Measurements from ENCODE around the gene CCDC88C. TPM values are rescaled to one million over a fixed set of nuclear protein-coding genes. Genes with fewer than 3 reads are reported as not detected.

The CCDC88C gene
- total RNA-seq, 2 experiments from 2014 or later, result 206 to 209 TPM

DNA sequence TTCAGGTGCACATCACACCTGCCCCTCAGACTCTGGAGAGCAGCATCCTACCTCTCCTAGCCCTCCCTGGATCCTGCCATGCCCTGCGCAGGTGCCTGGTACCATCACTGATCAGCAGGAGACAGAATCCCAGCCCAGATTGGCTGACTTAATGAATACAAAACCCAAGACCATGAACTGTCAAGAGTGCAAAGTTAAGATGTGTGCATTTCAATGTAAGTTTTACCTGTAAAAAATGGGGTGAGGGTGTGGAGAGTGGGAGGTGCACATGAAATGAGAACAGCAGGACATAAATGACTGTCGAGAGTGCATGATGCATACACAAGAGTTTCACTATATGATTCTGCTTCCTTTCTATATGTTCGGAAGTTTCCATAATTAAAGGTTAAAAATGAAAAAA is 115.2 kb downstream of the CCDC88C start:
- Mint-ChIP-seq H3K4me1 (peaks cover 3% of the 10 kb centered on the region), H3K27ac (peak overlapping the region; percentile 52), H3K9me3 (no peaks in the 10 kb centered on the region), H3K4me3 (no peak overlapping the region), H3K27me3 (no peaks in the 10 kb centered on the region), H3K36me3 (peaks cover 40% of the 10 kb centered on the region)
- DNase-seq (no peak), ATAC-seq (ENCODE audit: low read depth) (no peak)
- POLR2A ChIA-PET, result no interaction called here

DNA sequence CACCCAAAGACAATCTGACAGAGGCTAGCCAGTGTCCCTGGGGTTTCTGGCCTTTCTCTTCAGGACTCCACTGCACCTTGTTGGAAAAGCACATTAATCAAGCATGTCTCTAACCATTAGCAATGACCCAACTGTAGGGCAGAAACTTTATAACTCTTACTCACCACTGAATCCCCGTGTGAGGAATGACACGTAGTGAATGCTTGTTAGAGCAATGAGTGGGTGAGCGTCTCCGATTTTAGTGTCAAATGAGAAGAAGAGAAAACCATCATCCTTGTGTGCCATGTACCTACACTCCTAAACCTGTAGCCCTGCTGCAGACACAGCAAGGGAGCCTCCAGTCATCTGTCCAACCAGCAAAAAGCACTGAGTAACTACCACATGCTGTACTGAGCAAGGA is 116.7 kb downstream of the CCDC88C start:
- Mint-ChIP-seq H3K27ac (no peak overlapping the region), H3K36me3 (peaks cover 40% of the 10 kb centered on the region), H3K4me3 (no peak overlapping the region), H3K27me3 (no peaks in the 10 kb centered on the region), H3K4me1 (peaks cover 3% of the 10 kb centered on the region), H3K9me3 (no peaks in the 10 kb centered on the region)
- ATAC-seq (ENCODE audit: low read depth) (no peak), DNase-seq (no peak)
- POLR2A ChIA-PET, result no interaction called here

DNA sequence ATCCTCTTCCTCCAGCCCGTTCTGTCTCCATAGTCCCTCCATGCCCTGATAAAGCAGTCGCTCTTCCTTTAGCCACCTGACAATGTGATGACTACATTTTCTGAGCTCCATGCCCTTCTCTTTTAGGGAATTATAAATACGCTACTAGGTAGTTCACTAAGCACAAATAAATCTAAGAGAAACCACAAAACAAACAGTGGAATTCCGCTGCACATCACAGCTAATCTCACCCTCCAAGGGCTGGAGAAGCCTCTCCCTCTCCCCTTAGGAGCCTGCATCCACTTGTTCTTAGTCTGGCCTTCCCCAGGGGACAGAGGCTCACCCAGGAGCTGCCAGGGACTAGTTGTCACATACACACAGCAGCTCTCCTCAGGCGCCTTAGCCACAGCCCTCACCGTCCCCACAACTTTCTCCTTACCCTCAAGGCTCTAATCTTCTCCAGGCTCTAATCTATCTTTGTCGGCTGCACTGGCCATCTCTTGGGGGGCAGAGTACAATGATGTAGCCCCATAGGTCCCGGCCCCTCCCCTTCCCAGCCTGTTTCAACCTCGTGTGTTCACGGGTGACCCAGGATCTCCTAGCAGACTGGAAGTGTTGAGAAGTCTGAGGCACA is 117.2 kb downstream of the CCDC88C start:
- no peaks in the 10 kb centered on the region for H3K27me3 Mint-ChIP-seq
- DNase-seq, result no peak
- H3K36me3 Mint-ChIP-seq, result peaks cover 42% of the 10 kb centered on the region
- peaks cover 3% of the 10 kb centered on the region for H3K4me1 Mint-ChIP-seq
- H3K4me3 Mint-ChIP-seq, result no peak overlapping the region
- no peak overlapping the region for H3K27ac Mint-ChIP-seq
- no peak for ATAC-seq (ENCODE audit: low read depth)
- POLR2A ChIA-PET, result no interaction called here
- no peaks in the 10 kb centered on the region for H3K9me3 Mint-ChIP-seq

DNA sequence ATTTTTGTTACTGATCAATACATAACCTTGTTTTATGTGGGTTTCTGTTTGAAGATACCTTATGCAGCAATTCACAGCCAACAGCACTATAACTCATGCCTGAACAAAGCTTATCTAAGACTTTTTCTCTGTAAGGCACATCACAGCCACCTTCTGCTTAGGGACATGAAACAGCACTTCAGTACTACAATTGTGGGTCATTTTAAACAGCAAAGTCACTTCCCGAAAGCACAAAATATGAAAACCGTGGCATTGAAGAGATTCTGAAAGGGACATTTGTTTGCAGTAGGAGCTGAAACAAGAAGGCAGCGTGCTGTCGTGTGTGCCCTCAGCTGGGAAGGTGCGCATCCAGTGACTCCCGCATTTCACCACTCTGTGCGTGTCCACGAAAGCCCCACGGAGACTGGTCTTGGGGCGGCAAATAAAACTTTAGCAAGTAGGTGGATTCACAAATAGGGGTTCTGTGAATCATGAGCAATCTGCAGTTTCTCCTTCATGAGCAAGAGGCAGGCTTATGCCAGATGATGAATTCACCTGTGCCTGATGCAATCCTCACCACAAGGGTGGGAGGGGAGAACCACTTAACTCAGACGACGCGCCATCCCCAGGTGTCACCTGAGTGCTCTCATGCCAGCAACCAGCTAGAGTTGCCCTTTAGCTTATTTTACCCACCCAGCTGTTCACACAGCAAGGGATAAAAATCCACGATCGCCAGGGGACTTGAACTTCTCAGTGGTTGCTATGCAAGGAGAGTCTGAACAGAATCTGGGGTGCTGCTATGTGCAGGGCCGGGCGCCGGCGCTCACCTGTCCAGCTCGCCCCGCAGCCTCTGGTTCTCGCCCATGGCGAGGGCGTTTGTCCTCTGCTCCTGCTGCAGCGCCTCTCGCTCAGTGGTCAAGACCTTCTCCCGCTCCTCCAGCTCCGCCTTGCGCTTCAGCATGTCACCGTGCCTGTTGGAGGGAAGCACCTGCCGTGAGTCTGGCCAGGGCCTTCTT is 118.2 kb downstream of the CCDC88C start:
- Mint-ChIP-seq H3K4me1 (peaks cover 3% of the 10 kb centered on the region), H3K27me3 (no peaks in the 10 kb centered on the region), H3K27ac (peak overlapping the region; percentile 38), H3K36me3 (peaks cover 35% of the 10 kb centered on the region), H3K9me3 (no peaks in the 10 kb centered on the region), H3K4me3 (no peak overlapping the region)
- DNase-seq (no peak), ATAC-seq (ENCODE audit: low read depth) (no peak)
- POLR2A ChIA-PET, result no interaction called here

DNA sequence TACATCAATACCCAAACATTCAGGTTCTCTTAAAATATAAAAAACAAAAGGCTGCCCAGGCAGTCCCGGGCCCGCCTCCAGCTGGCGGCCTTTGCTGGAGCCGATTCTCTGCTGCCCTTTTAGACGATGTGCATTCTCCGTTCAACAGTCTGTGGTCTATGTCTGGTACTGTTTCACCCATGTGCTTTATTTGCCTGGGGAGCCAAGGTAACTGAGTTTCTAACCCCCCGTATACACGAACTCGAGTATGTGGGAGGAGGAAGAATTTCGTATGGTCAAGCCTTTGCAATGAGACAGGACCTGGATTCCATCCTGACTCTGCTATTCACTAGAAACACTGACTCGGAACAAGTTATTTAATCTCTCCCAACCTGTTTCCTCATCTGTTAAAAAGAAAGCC is 119.0 kb downstream of the CCDC88C start:
- Mint-ChIP-seq H3K36me3 (peaks cover 43% of the 10 kb centered on the region), H3K4me1 (peaks cover 5% of the 10 kb centered on the region), H3K9me3 (no peaks in the 10 kb centered on the region), H3K4me3 (no peak overlapping the region), H3K27me3 (no peaks in the 10 kb centered on the region), H3K27ac (no peak overlapping the region)
- ATAC-seq (ENCODE audit: low read depth), result no peak
- DNase-seq, result no peak
- POLR2A ChIA-PET, result no interaction called here

DNA sequence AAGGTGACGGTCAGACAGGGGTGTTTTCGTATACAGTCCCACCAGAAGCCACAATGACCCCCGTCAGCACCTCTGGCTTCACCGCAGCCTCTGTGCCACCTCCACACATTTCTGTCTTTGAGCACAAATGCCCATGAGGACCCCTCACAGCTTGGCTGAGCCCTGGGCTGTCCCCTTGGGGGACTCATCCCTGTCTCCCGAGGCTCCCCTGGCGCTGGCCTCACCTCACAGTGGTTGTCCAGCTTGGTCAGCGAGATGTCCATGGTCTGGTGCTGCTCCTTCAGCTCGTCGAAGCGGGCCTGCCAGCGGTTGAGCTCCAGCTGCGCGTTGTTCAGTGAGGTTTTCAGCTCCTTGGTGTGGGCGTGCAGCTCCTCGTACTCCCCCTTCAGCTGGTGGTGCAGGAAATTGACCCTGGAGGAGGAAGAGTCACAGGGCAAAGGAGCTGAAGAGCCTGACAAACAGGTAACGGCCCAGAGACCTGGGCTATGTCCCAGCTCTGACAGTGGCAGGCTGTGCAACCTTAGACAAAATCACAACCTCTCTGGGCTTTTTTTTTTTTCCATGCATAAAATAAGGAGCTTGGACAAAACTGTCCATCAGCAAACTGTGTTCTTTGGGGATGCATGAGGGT is 120.4 kb downstream of the CCDC88C start:
- Mint-ChIP-seq H3K4me1 (peaks cover 17% of the 10 kb centered on the region), H3K9me3 (no peaks in the 10 kb centered on the region), H3K36me3 (peaks cover 52% of the 10 kb centered on the region), H3K27me3 (no peaks in the 10 kb centered on the region), H3K27ac (no peak overlapping the region), H3K4me3 (no peak overlapping the region)
- ATAC-seq (ENCODE audit: low read depth), result no peak
- no peak for DNase-seq
- POLR2A ChIA-PET, result interaction anchor here (0.7 to 1.1 kb wide), 2 partner anchors 16 to 20 kb away, joined by 3 read pairs; no protein-coding TSS in a partner anchor

DNA sequence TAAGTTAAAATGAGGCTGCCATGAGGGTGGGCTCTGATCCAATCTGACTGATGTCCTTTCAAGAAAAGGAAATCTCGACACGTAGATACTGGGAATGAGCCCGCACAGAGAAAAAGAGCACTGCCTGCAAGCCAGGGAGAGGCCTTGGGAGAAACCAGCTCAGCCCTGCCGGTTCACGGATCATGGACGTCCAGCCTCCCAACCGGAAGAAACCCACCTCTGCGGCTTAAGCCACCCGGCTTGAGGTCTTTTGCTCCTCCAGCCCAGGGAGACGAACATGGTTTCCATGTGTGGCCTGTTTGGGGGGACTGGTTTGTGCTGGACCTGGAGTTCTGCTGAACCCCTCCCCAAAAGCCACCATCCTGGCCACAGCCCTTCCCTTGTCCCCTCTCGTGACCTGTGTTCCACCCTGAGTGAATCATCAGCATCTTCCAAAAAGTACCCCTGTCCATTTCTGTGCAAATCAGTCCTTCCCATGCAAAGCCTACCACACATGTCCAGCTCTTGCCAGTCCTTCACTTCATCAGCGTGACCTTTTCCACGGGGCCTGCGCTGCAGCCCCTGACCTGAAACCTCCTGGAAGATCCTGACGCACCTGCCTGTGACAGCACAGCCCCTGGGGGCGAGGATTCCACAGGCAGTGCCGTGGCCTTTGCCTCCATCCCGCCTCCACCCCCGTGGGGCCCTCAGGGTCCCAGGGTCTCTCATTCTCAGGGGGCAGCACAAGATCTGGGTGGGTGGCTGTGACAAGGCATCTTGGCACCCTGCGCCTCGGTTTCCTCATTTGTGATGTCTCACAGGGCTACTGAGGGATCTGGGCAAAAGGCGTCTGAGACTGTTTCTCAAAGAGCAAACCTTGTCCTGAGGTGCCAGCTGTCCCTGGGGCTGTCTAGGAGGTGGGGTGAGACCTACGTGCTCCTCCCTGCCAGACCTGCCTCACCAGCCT is 121.5 kb downstream of the CCDC88C start:
- no peaks in the 10 kb centered on the region for H3K9me3 Mint-ChIP-seq
- DNase-seq (no peak), ATAC-seq (ENCODE audit: low read depth) (no peak)
- H3K36me3 Mint-ChIP-seq, result peaks cover 50% of the 10 kb centered on the region
- POLR2A ChIA-PET, result no interaction called here
- H3K27me3 Mint-ChIP-seq, result no peaks in the 10 kb centered on the region
- no peak overlapping the region for H3K27ac Mint-ChIP-seq
- H3K4me1 Mint-ChIP-seq, result peaks cover 17% of the 10 kb centered on the region
- no peak overlapping the region for H3K4me3 Mint-ChIP-seq

DNA sequence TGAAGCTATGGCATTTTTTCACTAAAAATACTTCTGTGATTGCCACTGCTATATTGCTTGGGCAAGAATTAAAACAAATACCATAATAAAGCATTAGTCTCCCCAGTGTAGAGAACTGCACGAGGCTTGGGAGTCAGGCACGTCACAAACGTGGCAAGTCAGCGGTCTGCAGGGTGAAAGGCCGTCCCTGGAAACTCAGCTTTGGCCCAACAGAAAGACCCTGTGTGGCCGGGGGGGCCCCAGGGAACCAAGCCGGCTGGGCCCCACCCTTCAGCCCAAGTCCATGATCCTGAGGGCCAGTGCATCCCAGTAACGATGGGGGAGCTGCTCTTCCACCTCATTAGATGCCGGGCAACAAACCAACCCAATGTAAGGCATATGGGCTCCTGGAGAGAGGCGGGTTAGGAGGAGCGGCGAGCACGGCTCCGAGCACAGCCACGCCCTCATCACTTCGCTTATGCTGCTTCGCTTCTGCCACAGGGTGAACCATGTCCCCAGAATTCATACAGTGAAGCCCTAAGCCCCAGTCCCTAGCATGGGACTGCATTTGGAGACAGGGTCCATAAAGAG is 122.3 kb downstream of the CCDC88C start:
- no peaks in the 10 kb centered on the region for H3K27me3 Mint-ChIP-seq
- peaks cover 15% of the 10 kb centered on the region for H3K4me1 Mint-ChIP-seq
- H3K4me3 Mint-ChIP-seq, result no peak overlapping the region
- DNase-seq (no peak), ATAC-seq (ENCODE audit: low read depth) (no peak)
- peaks cover 48% of the 10 kb centered on the region for H3K36me3 Mint-ChIP-seq
- POLR2A ChIA-PET, result interaction anchor here (0.8 kb wide), 1 partner anchor 31 kb away, joined by 3 read pairs; no protein-coding TSS in a partner anchor
- no peak overlapping the region for H3K27ac Mint-ChIP-seq
- no peaks in the 10 kb centered on the region for H3K9me3 Mint-ChIP-seq

DNA sequence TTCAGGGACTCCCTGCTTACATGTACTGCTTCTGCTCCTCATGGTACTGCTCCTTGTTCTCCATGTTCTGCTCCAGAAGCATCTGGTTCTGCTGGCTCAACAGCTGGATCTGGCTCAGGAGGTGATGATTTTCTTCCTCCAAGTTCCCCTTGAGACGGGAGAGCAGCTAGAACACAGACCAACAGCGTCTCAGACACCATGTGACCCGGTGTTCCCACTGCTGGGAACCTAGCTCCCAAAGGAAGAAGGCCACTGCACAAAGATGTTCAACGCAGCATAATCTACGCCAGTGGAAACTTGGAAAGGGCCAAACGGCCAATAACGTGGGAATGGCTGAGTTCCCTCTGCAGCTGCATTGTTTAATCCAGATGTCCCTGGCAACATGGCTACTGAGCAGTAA is 123.5 kb downstream of the CCDC88C start:
- H3K4me1 Mint-ChIP-seq, result peaks cover 15% of the 10 kb centered on the region
- POLR2A ChIA-PET, result interaction anchor here (0.8 kb wide), 1 partner anchor 29 kb away, joined by 3 read pairs; no protein-coding TSS in a partner anchor
- ATAC-seq (ENCODE audit: low read depth), result no peak
- H3K4me3 Mint-ChIP-seq, result no peak overlapping the region
- H3K27ac Mint-ChIP-seq, result no peak overlapping the region
- DNase-seq, result no peak
- peaks cover 47% of the 10 kb centered on the region for H3K36me3 Mint-ChIP-seq
- no peaks in the 10 kb centered on the region for H3K9me3 Mint-ChIP-seq
- no peaks in the 10 kb centered on the region for H3K27me3 Mint-ChIP-seq

DNA sequence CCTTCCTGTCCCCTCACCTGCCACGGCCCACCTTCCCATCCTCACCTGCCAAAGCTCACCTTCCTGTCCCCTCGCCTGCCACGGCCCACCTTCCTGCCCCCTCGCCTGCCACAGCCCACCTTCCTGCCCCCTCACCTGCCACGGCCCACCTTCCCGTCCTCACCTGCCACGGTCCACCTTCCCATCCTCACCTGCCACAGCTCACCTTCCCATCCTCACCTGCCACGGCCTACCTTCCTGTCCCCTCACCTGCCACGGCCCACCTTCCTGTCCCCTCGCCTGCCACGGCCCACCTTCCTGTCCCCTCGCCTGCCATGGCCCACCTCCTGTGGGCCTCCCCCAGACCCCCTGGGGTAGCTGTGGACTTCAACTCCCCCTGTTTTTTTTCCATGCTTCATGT is 124.3 kb downstream of the CCDC88C start:
- ATAC-seq (ENCODE audit: low read depth) (no peak), DNase-seq (no peak)
- H3K36me3 Mint-ChIP-seq, result peaks cover 44% of the 10 kb centered on the region
- no peaks in the 10 kb centered on the region for H3K27me3 Mint-ChIP-seq
- peaks cover 15% of the 10 kb centered on the region for H3K4me1 Mint-ChIP-seq
- H3K9me3 Mint-ChIP-seq, result no peaks in the 10 kb centered on the region
- H3K4me3 Mint-ChIP-seq, result peak overlapping the region; percentile 33
- H3K27ac Mint-ChIP-seq, result peak overlapping the region; percentile 72
- POLR2A ChIA-PET, result interaction anchor here (0.6 kb wide), 1 partner anchor 156 kb away, joined by 5 read pairs; no protein-coding TSS in a partner anchor

DNA sequence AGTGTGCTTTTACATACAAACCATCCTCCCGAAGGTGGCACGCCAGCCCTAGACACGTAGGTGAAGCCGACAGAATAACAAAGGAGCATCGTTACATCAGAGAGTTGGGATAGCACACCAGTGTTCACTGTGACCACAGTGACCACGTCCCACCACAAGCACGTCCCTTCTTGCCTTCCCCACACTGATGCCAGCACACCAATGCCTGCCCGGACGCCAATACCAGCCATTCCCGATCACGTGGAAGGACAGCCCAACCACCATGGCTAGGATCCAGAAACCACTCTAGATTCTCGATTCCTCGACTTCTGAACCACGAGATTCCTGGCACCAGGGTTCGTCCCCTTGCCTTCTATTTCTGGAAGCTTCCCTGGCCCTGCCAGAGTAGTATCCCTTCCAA is 125.1 kb downstream of the CCDC88C start:
- Mint-ChIP-seq H3K27ac (peak overlapping the region; percentile 72), H3K36me3 (peaks cover 43% of the 10 kb centered on the region), H3K4me3 (no peak overlapping the region), H3K4me1 (peaks cover 15% of the 10 kb centered on the region), H3K27me3 (no peaks in the 10 kb centered on the region), H3K9me3 (no peaks in the 10 kb centered on the region)
- no peak for DNase-seq
- ATAC-seq (ENCODE audit: low read depth), result peak; percentile 18
- POLR2A ChIA-PET, result interaction anchor here (0.6 kb wide), 1 partner anchor 155 kb away, joined by 5 read pairs; no protein-coding TSS in a partner anchor

DNA sequence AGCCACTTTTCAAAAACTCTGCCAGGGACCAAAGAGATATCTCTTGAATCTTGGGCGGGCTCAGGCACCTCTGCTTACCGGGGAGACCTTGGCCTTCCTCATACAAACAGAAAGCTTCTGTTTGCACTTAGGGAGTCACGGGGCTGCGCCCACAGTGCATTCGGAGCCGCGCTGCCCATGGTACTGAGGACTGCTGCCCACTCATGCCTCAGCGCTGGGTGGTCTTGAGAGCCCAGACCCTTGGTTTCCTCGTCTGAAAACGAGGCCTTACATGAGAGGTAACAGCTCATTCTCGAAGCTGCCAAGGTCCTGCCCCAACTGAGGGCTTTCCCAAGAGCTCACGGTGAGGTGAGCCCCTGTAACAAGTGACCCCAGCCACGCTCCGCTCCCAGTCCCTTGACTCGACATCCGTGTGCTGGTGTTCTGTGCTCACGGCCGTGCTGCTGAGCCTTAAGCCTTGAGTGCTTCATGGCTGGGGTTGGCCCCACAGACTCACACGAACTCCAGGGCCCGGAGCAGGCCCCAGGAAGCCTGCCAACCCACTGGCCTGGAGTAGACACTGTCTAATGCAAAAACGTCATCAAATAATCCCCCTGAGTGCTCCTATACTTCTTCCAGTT is 125.7 kb downstream of the CCDC88C start:
- Mint-ChIP-seq H3K27ac (peak overlapping the region; percentile 45), H3K4me3 (no peak overlapping the region), H3K36me3 (peaks cover 39% of the 10 kb centered on the region), H3K27me3 (no peaks in the 10 kb centered on the region), H3K9me3 (no peaks in the 10 kb centered on the region), H3K4me1 (peaks cover 15% of the 10 kb centered on the region)
- peak; percentile 15 for ATAC-seq (ENCODE audit: low read depth)
- POLR2A ChIA-PET, result no interaction called here
- no peak for DNase-seq

Measured in activated naive CD8-positive, alpha-beta T cell treated with anti-CD3 and anti-CD28 coated beads, Interleukin-2, amount 10 ng/mL, durations not matched to agents 7 days and 5 days (primary cell).